OCI-LY1 (cell line): ENCODE measurements around the gene DGCR6.
"Not testable (repeated sequence)": the region's sequence is repeated elsewhere in the genome, so short reads cannot be mapped to it uniquely, and the experiment has no call there.

ENCODE experiments used
- EZH2 ChIP-seq: fragments of 200-600 bp; sonication (generic), shearing (Covaris generic); IDR thresholded peaks from 2 replicates; pipeline ENCODE4 v1.8.0; 2017; ENCODE audit warnings: borderline replicate concordance, mixed run types, mild to moderate bottlenecking, antibody characterized with exemption, low read length, moderate library complexity, mixed read lengths
- TF ChIP-seq, protein P1 (sequence below): fragments of 200-600 bp; sonication (generic), shearing (Covaris generic); IDR thresholded peaks from 2 replicates; pipeline ENCODE4 v1.5.1; 2017; ENCODE audit warnings: mild to moderate bottlenecking, antibody characterized with exemption, low read length, moderate library complexity, mixed read lengths

DNA sequence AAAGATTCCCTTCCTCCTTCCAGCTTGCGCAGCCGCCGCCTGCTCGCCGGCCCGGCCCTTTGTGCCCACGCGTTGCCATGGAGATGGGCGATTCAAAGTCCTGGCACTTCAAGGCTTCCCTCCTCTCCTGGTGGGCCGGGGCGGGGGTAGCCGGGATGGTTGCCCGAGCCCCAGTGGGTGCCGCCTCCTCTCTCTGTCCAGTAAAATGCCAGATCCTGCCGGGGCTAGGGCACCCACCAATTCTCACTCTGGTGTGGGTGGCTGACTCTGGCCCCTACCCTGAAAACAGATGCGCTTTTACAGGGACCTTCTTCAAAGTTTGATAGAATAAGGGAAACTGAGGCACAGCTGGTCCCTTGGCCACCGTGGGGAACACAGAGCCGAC lies 52.2 kb downstream of the DGCR6 start:
- TF ChIP-seq, protein P1, sequence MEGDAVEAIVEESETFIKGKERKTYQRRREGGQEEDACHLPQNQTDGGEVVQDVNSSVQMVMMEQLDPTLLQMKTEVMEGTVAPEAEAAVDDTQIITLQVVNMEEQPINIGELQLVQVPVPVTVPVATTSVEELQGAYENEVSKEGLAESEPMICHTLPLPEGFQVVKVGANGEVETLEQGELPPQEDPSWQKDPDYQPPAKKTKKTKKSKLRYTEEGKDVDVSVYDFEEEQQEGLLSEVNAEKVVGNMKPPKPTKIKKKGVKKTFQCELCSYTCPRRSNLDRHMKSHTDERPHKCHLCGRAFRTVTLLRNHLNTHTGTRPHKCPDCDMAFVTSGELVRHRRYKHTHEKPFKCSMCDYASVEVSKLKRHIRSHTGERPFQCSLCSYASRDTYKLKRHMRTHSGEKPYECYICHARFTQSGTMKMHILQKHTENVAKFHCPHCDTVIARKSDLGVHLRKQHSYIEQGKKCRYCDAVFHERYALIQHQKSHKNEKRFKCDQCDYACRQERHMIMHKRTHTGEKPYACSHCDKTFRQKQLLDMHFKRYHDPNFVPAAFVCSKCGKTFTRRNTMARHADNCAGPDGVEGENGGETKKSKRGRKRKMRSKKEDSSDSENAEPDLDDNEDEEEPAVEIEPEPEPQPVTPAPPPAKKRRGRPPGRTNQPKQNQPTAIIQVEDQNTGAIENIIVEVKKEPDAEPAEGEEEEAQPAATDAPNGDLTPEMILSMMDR, result not testable (repeated sequence)
- TF ChIP-seq EZH2, result not testable (repeated sequence)
